CD8-positive, alpha-beta memory T cell (primary cell): ENCODE data around the gene INPP5K. TPM values are rescaled to one million over a fixed set of nuclear protein-coding genes. Genes with fewer than 3 reads are reported as not detected.

Experiments
- CTCF ChIA-PET: fragments of 350-600 bp; sonication (Branson Sonifier 250); formaldehyde crosslinking; loops from one replicate; lab custom pipeline; 2021; ENCODE audit warnings: antibody characterized with exemption; lab: Charles Lee
- POLR2A ChIA-PET: fragments of 350-600 bp; sonication (Branson Sonifier 250); formaldehyde crosslinking; loops from one replicate; lab custom pipeline; 2021; ENCODE audit warnings: antibody characterized with exemption; lab: Charles Lee
- DNase-seq, 5 donors: peaks; one replicate each; pipeline versions ENCODE4 v3.0.0 to v3.0.0-alpha.2; 2020 to 2022; ENCODE audit warnings: mixed read lengths in 1 of 5
- H3K27ac ChIP-seq: one replicate; pipeline ENCODE4 v1.7.0; 2013; ENCODE audit warnings: low read depth, mild to moderate bottlenecking, low read length, moderate library complexity
- H3K27me3 ChIP-seq: 2 replicates; pipeline ENCODE4 v1.7.0; 2013; ENCODE audit warnings: low read length, mild to moderate bottlenecking; ENCODE audit not compliant: insufficient read depth, poor library complexity, severe bottlenecking
- H3K36me3 ChIP-seq: 2 replicates; pipeline ENCODE4 v1.7.0; 2013; ENCODE audit warnings: mild to moderate bottlenecking, low read length, moderate library complexity; ENCODE audit not compliant: insufficient read depth
- H3K4me1 ChIP-seq: 2 replicates; pipeline ENCODE4 v1.7.0; 2013; ENCODE audit warnings: mild to moderate bottlenecking, low read length, moderate library complexity; ENCODE audit not compliant: insufficient read depth
- H3K4me3 ChIP-seq: 2 replicates; pipeline ENCODE4 v1.7.0; 2013; ENCODE audit warnings: mild to moderate bottlenecking, low read length
- H3K9me3 ChIP-seq: 2 replicates; pipeline ENCODE4 v1.7.0; 2013; ENCODE audit warnings: mild to moderate bottlenecking, low read length
- H3K27ac Mint-ChIP-seq, 8 donors: one replicate each; pipeline ENCODE4 v1.8.0; 2020 to 2021; ENCODE audit warnings: mixed read lengths in 8 of 8, mild to moderate bottlenecking in 6 of 8, inconsistent platforms in 3 of 8, moderate library complexity in 3 of 8
- H3K27me3 Mint-ChIP-seq, 2 donors: one replicate each; pipeline ENCODE4 v1.8.0; 2020 to 2021; ENCODE audit warnings: mixed read lengths in 2 of 2, mild to moderate bottlenecking in 1 of 2, moderate library complexity in 1 of 2
- H3K36me3 Mint-ChIP-seq, 3 donors: one replicate each; pipeline ENCODE4 v1.8.0; 2020 to 2021; ENCODE audit warnings: mixed read lengths in 3 of 3, inconsistent platforms in 1 of 3, mild to moderate bottlenecking in 1 of 3
- H3K4me1 Mint-ChIP-seq, 3 donors: one replicate each; pipeline ENCODE4 v1.8.0; 2020 to 2021; ENCODE audit warnings: mixed read lengths in 3 of 3, inconsistent platforms in 1 of 3, mild to moderate bottlenecking in 1 of 3
- H3K4me3 Mint-ChIP-seq, 7 donors: one replicate each; pipeline ENCODE4 v1.8.0; 2020 to 2021; ENCODE audit warnings: mixed read lengths in 7 of 7, mild to moderate bottlenecking in 6 of 7, moderate library complexity in 4 of 7, inconsistent platforms in 2 of 7
- H3K9me3 Mint-ChIP-seq, 5 donors: one replicate each; pipeline ENCODE4 v1.8.0; 2020 to 2022; ENCODE audit warnings: mixed read lengths in 5 of 5, mild to moderate bottlenecking in 3 of 5, moderate library complexity in 2 of 5, inconsistent platforms in 1 of 5
- polyA plus RNA-seq: library from polyadenylated mRNA; unstranded; fragments of 300-500 nt; fragmentation: Illumina TruSeq; gene quantifications from one replicate; pipeline ENCODE4 v1.2.3, GENCODE V29; 2021
- total RNA-seq, 2 experiments: library from RNA; stranded (reverse); gene quantifications; one replicate each; pipeline ENCODE4 v1.2.3, GENCODE V29; 2021

The INPP5K gene
- total and polyA plus RNA-seq, 3 experiments from 2014 or later = 29.5 to 80.2 (median 31.9) TPM

DNA sequence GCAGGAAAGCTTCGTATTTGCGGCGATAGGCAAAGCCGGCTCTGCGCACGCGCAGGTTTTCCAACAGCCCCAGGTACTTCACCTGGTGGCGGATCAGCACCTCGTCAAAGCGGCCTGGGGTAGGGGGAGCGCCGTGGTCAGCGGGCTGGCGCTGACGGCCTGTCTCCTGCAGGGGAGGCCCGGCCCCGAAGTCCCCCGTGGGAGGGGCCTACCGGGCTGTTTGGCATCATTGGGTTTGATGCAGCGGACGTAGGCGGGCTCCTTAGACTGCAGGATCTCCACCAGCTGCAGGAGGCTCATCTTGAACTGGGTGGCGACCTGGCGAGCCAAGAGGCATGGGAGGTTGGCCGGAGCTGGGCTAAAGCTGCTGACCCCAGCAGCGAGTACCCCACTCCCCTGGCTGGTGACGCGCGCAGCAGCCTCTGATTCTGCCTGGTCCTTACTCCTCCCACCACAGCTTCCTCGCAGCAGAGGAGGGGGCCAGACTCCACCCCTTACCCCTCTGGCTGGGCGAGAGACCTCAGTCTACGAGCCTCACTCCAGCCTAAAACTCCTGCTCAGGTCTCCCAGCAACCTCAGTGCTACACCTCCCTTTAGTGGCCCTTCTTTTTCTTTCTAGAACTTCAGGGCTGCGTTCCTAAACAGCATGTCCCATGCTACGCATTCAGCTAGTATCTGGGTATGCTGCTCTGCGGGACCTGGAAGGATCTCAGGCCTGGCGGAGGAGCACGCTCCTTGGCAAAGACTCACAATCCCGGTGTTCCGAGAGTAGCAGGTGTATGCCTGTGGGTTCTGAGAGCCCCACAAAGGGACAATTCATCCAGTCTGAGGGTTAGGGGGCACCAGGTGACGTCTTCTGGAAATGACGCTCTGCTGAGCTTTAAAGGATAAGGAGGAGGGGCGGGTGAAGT is 44.2 kb downstream of the INPP5K start:
- Mint-ChIP-seq H3K4me1 (peaks cover 6 to 14% (median 9%) of the 10 kb centered on the region in 3 donors), H3K4me3 (no peak overlapping the region), H3K27me3 (peaks cover 0 to 3% of the 10 kb centered on the region in 2 donors), H3K36me3 (peaks cover 4 to 39% (median 10%) of the 10 kb centered on the region in 3 donors), H3K27ac (no peak overlapping the region), H3K9me3 (no peaks in the 10 kb centered on the region)
- DNase-seq = no peak
- ChIA-PET POLR2A (interaction anchor here (1.0 kb wide), 1 partner anchor 16 kb away, joined by 3 read pairs; no protein-coding TSS in a partner anchor), CTCF (interaction anchor here (0.8 to 1.1 kb wide), 3 partner anchors 8 to 14 kb away, joined by 3 to 5 read pairs (median 3); no protein-coding TSS in a partner anchor)
- Histone ChIP-seq H3K27me3 (no peaks in the 10 kb centered on the region), H3K9me3 (no peaks in the 10 kb centered on the region), H3K4me3 (no peak overlapping the region), H3K36me3 (peaks cover 6% of the 10 kb centered on the region), H3K4me1 (peaks cover 6% of the 10 kb centered on the region), H3K27ac (no peak overlapping the region)

DNA sequence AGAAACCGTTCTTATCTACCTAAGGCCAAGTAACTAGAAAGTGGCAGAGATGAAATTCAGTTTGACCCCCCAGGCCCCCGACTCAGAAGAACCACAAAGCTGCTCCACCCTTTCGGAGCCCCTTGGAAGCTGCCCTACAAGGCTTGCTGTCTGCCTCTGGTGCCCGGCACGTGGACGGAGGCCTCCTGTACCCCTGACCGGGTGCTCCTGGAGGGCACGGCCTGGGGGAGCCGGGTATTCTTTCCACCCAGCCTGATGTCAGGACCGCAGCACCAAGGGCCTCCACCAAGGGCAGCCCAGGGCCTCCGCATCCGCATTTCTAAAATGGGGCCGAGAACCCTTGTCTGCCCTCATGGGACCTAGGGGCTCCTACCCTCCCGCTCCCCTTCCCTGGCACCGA is 44.9 kb downstream of the INPP5K start:
- POLR2A ChIA-PET = interaction anchor here (1.0 kb wide), 1 partner anchor 17 kb away, joined by 3 read pairs; no protein-coding TSS in a partner anchor
- no peak for DNase-seq
- Mint-ChIP-seq H3K9me3 (no peaks in the 10 kb centered on the region), H3K27me3 (peaks cover 0 to 3% of the 10 kb centered on the region in 2 donors), H3K4me3 (no peak overlapping the region), H3K4me1 (peaks cover 6 to 14% (median 9%) of the 10 kb centered on the region in 3 donors), H3K27ac (no peak overlapping the region), H3K36me3 (peaks cover 4 to 37% (median 10%) of the 10 kb centered on the region in 3 donors)
- CTCF ChIA-PET = interaction anchor here (0.8 to 1.1 kb wide), 3 partner anchors 9 to 15 kb away, joined by 3 to 5 read pairs (median 3); no protein-coding TSS in a partner anchor
- Histone ChIP-seq H3K27me3 (no peaks in the 10 kb centered on the region), H3K36me3 (peaks cover 6% of the 10 kb centered on the region), H3K4me3 (no peak overlapping the region), H3K4me1 (peaks cover 6% of the 10 kb centered on the region), H3K9me3 (no peaks in the 10 kb centered on the region), H3K27ac (no peak overlapping the region)

DNA sequence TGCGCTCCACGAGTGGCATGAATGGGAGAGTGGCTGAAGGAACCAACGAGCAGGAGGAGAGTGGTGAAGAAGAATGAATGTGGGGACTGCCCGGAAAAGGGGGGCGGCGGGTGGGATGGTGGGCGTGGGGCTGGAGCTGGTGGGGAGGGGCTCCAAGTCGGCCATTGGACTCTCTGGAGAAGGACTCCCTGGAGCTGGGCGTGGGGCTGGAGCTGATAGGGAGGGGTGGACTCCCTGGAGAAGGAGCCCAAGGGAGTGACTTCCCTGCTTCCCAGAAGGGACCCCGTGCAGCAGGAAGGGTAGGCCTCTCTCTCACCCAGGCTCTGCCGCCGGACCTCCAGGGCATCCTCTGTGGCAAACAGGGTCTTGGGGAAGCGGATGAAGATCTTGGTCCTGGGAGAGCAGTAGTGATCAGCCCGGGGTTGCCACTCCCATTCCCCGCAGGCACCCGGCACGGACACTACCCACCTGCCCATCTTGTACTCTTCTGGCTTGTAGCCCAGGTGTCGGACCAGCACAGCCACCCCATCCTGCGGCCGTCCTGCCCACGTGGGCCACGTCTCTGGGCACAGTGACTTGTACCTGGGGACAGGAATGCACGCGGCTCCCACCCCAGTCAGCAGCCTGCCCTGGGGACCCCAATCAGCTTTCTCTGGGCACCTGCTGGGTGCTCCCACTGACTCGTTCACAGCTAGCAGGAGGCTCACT is 45.5 kb downstream of the INPP5K start:
- ChIA-PET POLR2A (interaction anchor here (1.0 kb wide), 1 partner anchor 17 kb away, joined by 3 read pairs; no protein-coding TSS in a partner anchor), CTCF (interaction anchor here (0.8 kb wide), 1 partner anchor 8 kb away, joined by 3 read pairs; no protein-coding TSS in a partner anchor)
- H3K4me1 ChIP-seq = peaks cover 6% of the 10 kb centered on the region
- H3K36me3 Mint-ChIP-seq = peaks cover 4 to 36% (median 10%) of the 10 kb centered on the region in 3 donors
- H3K9me3 Mint-ChIP-seq = no peaks in the 10 kb centered on the region
- DNase-seq = no peak
- no peak overlapping the region for H3K27ac ChIP-seq
- H3K27me3 Mint-ChIP-seq = peaks cover 0 to 3% of the 10 kb centered on the region in 2 donors
- H3K4me3 Mint-ChIP-seq = no peak overlapping the region
- H3K4me3 ChIP-seq = no peak overlapping the region
- H3K36me3 ChIP-seq = peaks cover 6% of the 10 kb centered on the region
- H3K9me3 ChIP-seq = no peaks in the 10 kb centered on the region
- no peaks in the 10 kb centered on the region for H3K27me3 ChIP-seq
- H3K27ac Mint-ChIP-seq = peak overlapping the region in 1 of 8 donors; percentile 88
- peaks cover 6 to 14% (median 9%) of the 10 kb centered on the region in 3 donors for H3K4me1 Mint-ChIP-seq

- ChIA-PET CTCF (no interaction called here), POLR2A (no interaction called here)
- H3K36me3 ChIP-seq = peaks cover 6% of the 10 kb centered on the region
- peaks cover 6% of the 10 kb centered on the region for H3K4me1 ChIP-seq
- H3K4me3 ChIP-seq = no peak overlapping the region
- Mint-ChIP-seq H3K36me3 (peaks cover 6 to 34% (median 10%) of the 10 kb centered on the region in 3 donors), H3K4me3 (no peak overlapping the region), H3K4me1 (peaks cover 6 to 14% (median 9%) of the 10 kb centered on the region in 3 donors), H3K27ac (no peak overlapping the region), H3K9me3 (no peaks in the 10 kb centered on the region), H3K27me3 (peaks cover 0 to 3% of the 10 kb centered on the region in 2 donors)
- no peaks in the 10 kb centered on the region for H3K9me3 ChIP-seq
- H3K27ac ChIP-seq = no peak overlapping the region
- no peak for DNase-seq
- no peaks in the 10 kb centered on the region for H3K27me3 ChIP-seq
Measured at GRCh38 chr17:1470071-1470754, 46.2 kb downstream of the INPP5K start.

GRCh38 chr17:1469231-1469852 is 47.1 kb downstream of the INPP5K start:
- Mint-ChIP-seq H3K4me1 (peaks cover 6 to 14% (median 9%) of the 10 kb centered on the region in 3 donors), H3K9me3 (no peaks in the 10 kb centered on the region), H3K36me3 (peaks cover 6 to 33% (median 10%) of the 10 kb centered on the region in 3 donors), H3K27ac (peak overlapping the region in 1 of 8 donors; percentile 57), H3K27me3 (peaks cover 0 to 3% of the 10 kb centered on the region in 2 donors), H3K4me3 (no peak overlapping the region)
- Histone ChIP-seq H3K27ac (no peak overlapping the region), H3K27me3 (no peaks in the 10 kb centered on the region), H3K36me3 (peaks cover 6% of the 10 kb centered on the region), H3K4me1 (peaks cover 6% of the 10 kb centered on the region), H3K4me3 (no peak overlapping the region), H3K9me3 (no peaks in the 10 kb centered on the region)
- CTCF ChIA-PET = no interaction called here
- no peak for DNase-seq
- POLR2A ChIA-PET = no interaction called here

- Mint-ChIP-seq H3K4me1 (peaks cover 7 to 11% (median 7%) of the 10 kb centered on the region in 3 donors), H3K36me3 (peaks cover 6 to 31% (median 10%) of the 10 kb centered on the region in 3 donors), H3K27ac (no peak overlapping the region), H3K27me3 (peaks cover 0 to 7% of the 10 kb centered on the region in 2 donors), H3K4me3 (no peak overlapping the region), H3K9me3 (no peaks in the 10 kb centered on the region)
- Histone ChIP-seq H3K4me3 (no peak overlapping the region), H3K27ac (no peak overlapping the region), H3K27me3 (no peaks in the 10 kb centered on the region), H3K36me3 (peaks cover 6% of the 10 kb centered on the region), H3K9me3 (no peaks in the 10 kb centered on the region), H3K4me1 (peaks cover 7% of the 10 kb centered on the region)
- DNase-seq = no peak
- ChIA-PET POLR2A (no interaction called here), CTCF (no interaction called here)
Measured at GRCh38 chr17:1467898-1468492, 48.4 kb downstream of the INPP5K start.

DNA sequence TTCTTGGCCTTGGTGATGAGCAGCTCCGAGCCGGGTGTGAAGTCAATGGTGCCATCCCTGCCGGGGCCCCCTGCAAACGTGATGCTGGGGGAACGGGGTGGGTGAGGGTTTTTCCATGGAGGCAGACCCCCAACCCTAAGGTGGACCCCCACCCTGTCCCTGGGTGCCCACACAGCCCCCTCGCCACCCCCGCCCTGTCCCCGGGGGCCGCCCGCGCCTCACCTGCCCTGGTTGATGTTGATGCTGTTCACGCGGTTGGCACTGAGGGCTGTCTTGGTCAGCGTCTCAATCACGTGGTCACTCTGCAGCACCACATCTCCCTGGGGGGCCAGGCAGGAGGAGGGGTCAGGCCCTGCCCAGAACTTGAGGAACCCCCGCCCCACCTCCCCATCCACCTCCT is 49.2 kb downstream of the INPP5K start:
- H3K4me1 Mint-ChIP-seq = peaks cover 14 to 15% (median 14%) of the 10 kb centered on the region in 3 donors
- Histone ChIP-seq H3K4me1 (peaks cover 14% of the 10 kb centered on the region), H3K4me3 (no peak overlapping the region), H3K36me3 (peaks cover 6% of the 10 kb centered on the region), H3K27ac (no peak overlapping the region), H3K9me3 (no peaks in the 10 kb centered on the region), H3K27me3 (no peaks in the 10 kb centered on the region)
- POLR2A ChIA-PET = no interaction called here
- no peak overlapping the region for H3K4me3 Mint-ChIP-seq
- peaks cover 6 to 31% (median 10%) of the 10 kb centered on the region in 3 donors for H3K36me3 Mint-ChIP-seq
- H3K27ac Mint-ChIP-seq = no peak overlapping the region
- CTCF ChIA-PET = no interaction called here
- H3K27me3 Mint-ChIP-seq = peaks cover 0 to 9% of the 10 kb centered on the region in 2 donors
- DNase-seq = no peak
- H3K9me3 Mint-ChIP-seq = no peaks in the 10 kb centered on the region
